ENCODE measurements around the gene CEBPZOS.

- TF ChIP-seq CTCF (conservative IDR thresholded peaks at IDR 0.05; ENCODE audit: low read depth, low read length) (no peak), EZH2 (IDR thresholded peaks at IDR 0.05; ENCODE audit: borderline replicate concordance, low read depth, low read length, poor library complexity, severe bottlenecking) (no peak)
These were observed 7.7 kb upstream of the CEBPZOS start, which contains the start of gene SULT6B1 for GRCh38 chr2:37188570-37188969.

Data from A673 (cell line).